GM21619 (cell line): ENCODE results near the gene LRP4.
"Not testable (repeated sequence)": the region's sequence is repeated elsewhere in the genome, so short reads cannot be mapped to it uniquely, and the experiment has no call there.

Experiments used
- ATAC-seq: cut with Tn5 transposase; IDR thresholded peaks from one replicate; pipeline ENCODE4 v1.9.1; 2021; ENCODE audit not compliant: unreplicated experiment

Gene LRP4

GRCh38 chr11:46918083-46918787, at the start of gene LRP4:
TSS of gene LRP4 (minus strand) at chr11:46918550. CDS start at chr11:46918379, 171 bp downstream.
- ATAC-seq: no peak

- no peak for ATAC-seq
Measured at GRCh38 chr11:46967962-46968361, 49.6 kb upstream of the LRP4 start.

- no peak for ATAC-seq
Measured at GRCh38 chr11:46966773-46967172, 48.4 kb upstream of the LRP4 start.

GRCh38 chr11:46963844-46964243, 45.5 kb upstream of the LRP4 start:
- ATAC-seq: no peak

- ATAC-seq: not testable (repeated sequence)
Measured at GRCh38 chr11:46961886-46962285, 43.5 kb upstream of the LRP4 start.

- no peak for ATAC-seq
Measured at GRCh38 chr11:46961041-46961440, 42.7 kb upstream of the LRP4 start.

- ATAC-seq: no peak
Measured at GRCh38 chr11:46958777-46959176, 40.4 kb upstream of the LRP4 start.

GRCh38 chr11:46953093-46953492, 34.7 kb upstream of the LRP4 start:
- ATAC-seq: no peak

GRCh38 chr11:46952553-46952952, 34.2 kb upstream of the LRP4 start:
- no peak for ATAC-seq

GRCh38 chr11:46951864-46952263, 33.5 kb upstream of the LRP4 start:
- ATAC-seq: no peak

GRCh38 chr11:46949297-46949696, 30.9 kb upstream of the LRP4 start:
- ATAC-seq: no peak

GRCh38 chr11:46948378-46949131, 30.2 kb upstream of the LRP4 start:
- no peak for ATAC-seq

GRCh38 chr11:46947399-46948077, 29.2 kb upstream of the LRP4 start:
- ATAC-seq: no peak

GRCh38 chr11:46944356-46945075, 26.2 kb upstream of the LRP4 start:
- ATAC-seq: no peak

- no peak for ATAC-seq
Measured at GRCh38 chr11:46942172-46942571, 23.8 kb upstream of the LRP4 start.

- peak; percentile 94 for ATAC-seq
Measured at GRCh38 chr11:46936138-46937110, 18.1 kb upstream of the LRP4 start, which contains the start of gene CSTPP1. TSS of gene CSTPP1 (plus strand) at chr11:46936761. CDS start at chr11:46936806, 45 bp downstream.

GRCh38 chr11:46930089-46930488, 11.7 kb upstream of the LRP4 start:
- no peak for ATAC-seq

- ATAC-seq: not testable (repeated sequence)
Measured at GRCh38 chr11:46928701-46929100, 10.4 kb upstream of the LRP4 start.

- not testable (repeated sequence) for ATAC-seq
Measured at GRCh38 chr11:46927928-46928327, 9.6 kb upstream of the LRP4 start.

GRCh38 chr11:46920755-46921154, 2.4 kb upstream of the LRP4 start:
- no peak for ATAC-seq
